T-helper 22 cell (primary cell): Measurements from ENCODE around the gene IL7R.
A peak's percentile ranks its signal among the peaks of the same experiment; 100 is the strongest.

Source experiments
- DNase-seq: peaks from one replicate; pipeline ENCODE4 v3.0.0-alpha.2; 2020; ENCODE audit warnings: low read depth

The IL7R gene

GRCh38 chr5:35908814-35909213 is 52.1 kb downstream of the IL7R start:
- DNase-seq: no peak

DNA sequence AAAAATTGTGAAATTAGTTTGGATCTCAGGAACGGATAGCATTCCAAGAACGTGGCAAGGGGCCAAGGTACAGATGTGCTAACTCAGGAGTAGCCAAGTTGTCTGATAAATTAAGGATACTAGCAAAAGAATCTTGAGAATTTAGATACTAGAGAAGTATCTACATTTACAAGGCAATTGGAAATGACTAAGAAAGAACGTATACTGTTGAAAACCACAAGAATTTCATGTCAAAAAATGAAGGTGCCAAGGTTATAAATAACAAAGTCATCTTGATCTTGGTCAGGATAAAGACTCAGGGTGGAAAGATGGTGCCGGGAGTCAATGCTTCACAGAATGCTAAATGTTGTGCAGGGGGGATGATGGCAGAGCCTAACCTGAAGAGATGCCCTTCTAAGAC is 62.5 kb downstream of the IL7R start:
- DNase-seq: no peak

DNA sequence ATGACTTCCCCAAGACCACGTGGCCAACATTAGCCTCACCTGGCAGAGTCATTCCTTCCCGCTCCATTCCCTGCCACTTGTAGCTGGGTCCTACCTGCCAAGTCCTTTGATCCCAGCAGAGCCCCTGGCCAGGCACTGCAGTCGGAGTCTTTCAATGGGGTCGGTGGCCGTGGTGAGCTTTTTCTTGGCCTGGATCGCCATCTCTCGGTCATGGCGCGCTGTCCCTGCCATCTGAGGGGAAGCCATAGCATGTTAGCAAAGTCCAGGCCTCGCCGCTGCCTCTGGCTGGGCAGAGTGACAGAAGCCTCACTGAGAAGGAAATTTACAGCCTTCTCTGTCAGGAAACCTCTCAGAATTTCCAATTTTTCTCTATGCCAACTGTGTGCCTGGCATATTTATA is 64.2 kb downstream of the IL7R start:
- DNase-seq: no peak

GRCh38 chr5:35921930-35922329 is 65.2 kb downstream of the IL7R start:
- DNase-seq: no peak

- DNase-seq: no peak
Observed at GRCh38 chr5:35922468-35922867, 65.8 kb downstream of the IL7R start.

DNA sequence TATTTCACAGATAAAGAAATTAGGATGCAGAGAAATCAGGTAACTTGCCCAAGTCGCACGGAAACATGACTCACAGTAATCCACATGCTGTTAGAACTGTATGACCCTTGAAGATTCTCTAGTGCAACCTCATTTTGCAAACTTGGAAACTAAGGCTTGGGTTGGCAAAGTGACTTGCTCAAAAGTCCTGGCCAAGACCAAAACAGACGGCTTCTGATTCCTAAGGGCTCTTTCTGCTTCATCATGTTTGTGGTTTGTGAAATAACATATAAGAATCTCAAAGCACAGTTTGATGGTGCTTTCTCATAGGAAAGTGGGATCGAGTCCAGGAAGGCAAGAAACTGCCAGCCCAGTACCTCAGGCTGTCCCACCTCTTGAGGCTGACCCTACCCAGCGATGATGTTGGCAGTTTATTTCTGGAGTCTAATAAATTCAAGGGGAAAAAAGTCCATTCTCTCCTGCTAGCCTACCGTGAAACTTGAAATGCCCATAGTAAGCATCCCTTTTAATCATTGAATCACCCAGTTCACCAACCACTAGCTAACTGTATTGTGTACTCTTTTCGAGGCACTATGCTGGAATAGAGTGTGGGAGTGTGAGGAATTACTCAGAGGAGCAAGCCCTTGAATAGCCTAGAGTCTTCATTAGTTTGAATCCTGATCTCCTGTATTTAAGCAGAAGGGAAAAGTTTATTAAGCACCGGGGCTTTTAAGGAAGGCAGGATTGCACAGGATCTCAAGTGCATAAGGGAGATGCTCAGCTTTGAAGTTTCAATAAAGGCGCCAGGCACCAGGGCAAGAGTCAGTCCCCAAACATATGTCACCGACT is 67.6 kb downstream of the IL7R start:
- DNase-seq: peak; percentile 8

GRCh38 chr5:35924950-35925722 is 68.4 kb downstream of the IL7R start:
- DNase-seq: peak; percentile 62

GRCh38 chr5:35926389-35927051 is 69.8 kb downstream of the IL7R start:
- peak; percentile 8 for DNase-seq
